ENCODE data around the gene CYB5B. TPM values are rescaled to one million over a fixed set of nuclear protein-coding genes. Genes with fewer than 3 reads are reported as not detected.
A peak's percentile ranks its signal among the peaks of the same experiment; 100 is the strongest.

The CYB5B gene
- total RNA-seq, 1 donor from 2014 or later, result 104 TPM

GRCh38 chr16:69463876-69464275 lies 39.5 kb downstream of the CYB5B start:
- no peak overlapping the region for H3K27ac Mint-ChIP-seq
- DNase-seq (ENCODE audit: extremely low spot score, unreplicated experiment), result no peak
- H3K4me1 Mint-ChIP-seq (ENCODE audit: unreplicated experiment), result peaks cover 28% of the 10 kb centered on the region
- TF ChIP-seq CTCF (conservative IDR thresholded peaks at IDR 0.05), result no peak
- no peaks in the 10 kb centered on the region for H3K9me3 Mint-ChIP-seq
- H3K36me3 Mint-ChIP-seq, result peaks cover 18% of the 10 kb centered on the region
- H3K27me3 Mint-ChIP-seq, result no peaks in the 10 kb centered on the region
- no peak overlapping the region for H3K4me3 Mint-ChIP-seq

- no peak for TF ChIP-seq CTCF (conservative IDR thresholded peaks at IDR 0.05)
- H3K27me3 Mint-ChIP-seq, result no peaks in the 10 kb centered on the region
- H3K9me3 Mint-ChIP-seq, result no peaks in the 10 kb centered on the region
- peak overlapping the region; percentile 22 for H3K4me3 Mint-ChIP-seq
- no peak for DNase-seq (ENCODE audit: extremely low spot score, unreplicated experiment)
- H3K36me3 Mint-ChIP-seq, result peaks cover 18% of the 10 kb centered on the region
- peaks cover 28% of the 10 kb centered on the region for H3K4me1 Mint-ChIP-seq (ENCODE audit: unreplicated experiment)
- peak overlapping the region; percentile 23 for H3K27ac Mint-ChIP-seq
These were observed 40.8 kb downstream of the CYB5B start for GRCh38 chr16:69465083-69465721.

GRCh38 chr16:69465881-69466280 lies 41.5 kb downstream of the CYB5B start:
- no peaks in the 10 kb centered on the region for H3K9me3 Mint-ChIP-seq
- peak overlapping the region; percentile 9 for H3K27ac Mint-ChIP-seq
- peaks cover 28% of the 10 kb centered on the region for H3K4me1 Mint-ChIP-seq (ENCODE audit: unreplicated experiment)

GRCh38 chr16:69466547-69466946 lies 42.1 kb downstream of the CYB5B start:
- H3K36me3 Mint-ChIP-seq, result peaks cover 13% of the 10 kb centered on the region
- H3K4me3 Mint-ChIP-seq, result no peak overlapping the region
- H3K27ac Mint-ChIP-seq, result no peak overlapping the region
- TF ChIP-seq CTCF (conservative IDR thresholded peaks at IDR 0.05), result no peak
- H3K27me3 Mint-ChIP-seq, result no peaks in the 10 kb centered on the region
- DNase-seq (ENCODE audit: extremely low spot score, unreplicated experiment), result no peak
- peaks cover 28% of the 10 kb centered on the region for H3K4me1 Mint-ChIP-seq (ENCODE audit: unreplicated experiment)
- no peaks in the 10 kb centered on the region for H3K9me3 Mint-ChIP-seq

More at GRCh38 chr16:69465881-69466280, 41.5 kb downstream of the CYB5B start:
- Mint-ChIP-seq H3K4me3 (peak overlapping the region; percentile 22), H3K36me3 (peaks cover 14% of the 10 kb centered on the region), H3K27me3 (no peaks in the 10 kb centered on the region)
- DNase-seq (ENCODE audit: extremely low spot score, unreplicated experiment), result no peak
- no peak for TF ChIP-seq CTCF (conservative IDR thresholded peaks at IDR 0.05)

- Mint-ChIP-seq H3K9me3 (no peaks in the 10 kb centered on the region), H3K4me1 (ENCODE audit: unreplicated experiment) (peaks cover 28% of the 10 kb centered on the region), H3K36me3 (peaks cover 13% of the 10 kb centered on the region), H3K27ac (no peak overlapping the region), H3K27me3 (no peaks in the 10 kb centered on the region), H3K4me3 (no peak overlapping the region)
- no peak for DNase-seq (ENCODE audit: extremely low spot score, unreplicated experiment)
- no peak for TF ChIP-seq CTCF (conservative IDR thresholded peaks at IDR 0.05)
These were observed 42.7 kb downstream of the CYB5B start for GRCh38 chr16:69467080-69467479.
